Spleen (tissue), 7 donors: ENCODE data around the gene RABGAP1.

Experiments
- CTCF ChIP-seq, 11 experiments: fragments of 200-600 bp in 7 of 11; fragments of 450-650 bp in 4 of 11; sonication (generic) in 4 of 11; IDR thresholded peaks in 8 of 11; conservative IDR thresholded peaks in 3 of 11; 1 replicate in 7 of 11; 2 replicates in 4 of 11; pipeline versions ENCODE4 v1.4.0 to v1.8.0; 2016 to 2021; ENCODE audit warnings: antibody characterized with exemption in 11 of 11, inconsistent platforms in 4 of 11, mild to moderate bottlenecking in 1 of 11
- POLR2A ChIP-seq, 3 donors: fragments of 450-650 bp; IDR thresholded peaks; one replicate each; pipeline ENCODE4 v1.5.1; 2017; ENCODE audit warnings: antibody characterized with exemption in 3 of 3, mild to moderate bottlenecking in 1 of 3
- POLR2AphosphoS5 ChIP-seq, 3 donors: sonication (generic); formaldehyde crosslinking; IDR thresholded peaks; one replicate each; pipeline ENCODE4 v1.5.1; 2017; ENCODE audit warnings: antibody characterized with exemption in 3 of 3
- donor health status: DM: no; HTN: no; CAD: no; lungs with moderate emphysema.
- donor health status: DM: no; HTN: no; CAD: no.
- donor health status: DM: no; HTN: no; CAD: no.

GRCh38 chr9:123132696-123133095 is 191.9 kb downstream of the RABGAP1 start:
- TF ChIP-seq CTCF (IDR thresholded peaks at IDR 0.05 in 8 of 11, conservative IDR thresholded peaks at IDR 0.05 in 3 of 11), result no peak
- no peak for TF ChIP-seq POLR2A (IDR thresholded peaks at IDR 0.05)
- no peak for TF ChIP-seq POLR2AphosphoS5 (IDR thresholded peaks at IDR 0.05)
